ENCODE measurements around the gene CIAPIN1. TPM values are rescaled to one million over a fixed set of nuclear protein-coding genes. Genes with fewer than 3 reads are reported as not detected.
"Not testable (repeated sequence)": the region's sequence is repeated elsewhere in the genome, so short reads cannot be mapped to it uniquely, and the experiment has no call there.

The CIAPIN1 gene
- total RNA-seq, 1 donor from 2014 or later: 52.4 TPM

DNA sequence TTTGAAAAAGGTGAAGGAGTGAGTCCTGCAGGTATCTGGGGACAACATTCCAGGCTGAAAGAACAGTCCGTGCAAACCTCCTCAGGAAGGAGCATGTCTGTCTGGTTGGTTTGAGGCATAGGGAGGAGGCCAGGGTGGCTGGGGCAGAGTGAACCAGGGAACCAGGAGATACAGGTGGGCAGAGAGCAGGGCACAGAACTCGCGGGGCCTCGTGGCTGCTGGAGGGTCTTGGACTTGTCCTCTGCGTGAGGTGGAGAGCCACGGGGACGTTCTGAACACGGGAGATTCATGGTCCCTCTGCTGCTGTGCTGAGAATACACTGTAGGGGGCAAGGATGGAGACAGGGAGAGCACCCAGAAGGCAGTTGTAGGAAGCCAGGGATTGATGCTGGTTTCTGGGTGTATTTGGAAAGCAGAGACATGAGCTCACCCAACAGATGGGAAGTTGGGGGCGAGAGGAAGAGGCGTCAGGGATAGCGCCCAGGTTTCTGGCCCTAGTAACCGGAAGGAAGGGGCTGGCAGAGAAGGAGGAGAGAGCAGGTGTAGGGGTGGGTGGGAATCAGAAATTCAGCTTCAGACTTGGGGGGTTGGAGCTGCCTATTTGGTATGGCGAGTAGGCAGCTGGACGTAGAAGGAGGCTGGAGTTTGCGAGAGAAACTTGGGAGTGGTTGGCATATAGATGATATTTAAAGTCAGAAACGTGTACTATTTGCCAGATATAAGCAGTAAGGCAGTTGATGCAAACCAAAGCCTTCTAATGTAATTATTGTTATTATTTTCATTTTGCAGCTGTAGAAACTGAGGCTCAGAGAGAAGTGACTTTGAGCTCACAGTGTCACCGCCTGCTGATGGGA lies 43.0 kb downstream of the CIAPIN1 start, which contains the start of gene CCL17:
Gene CCL17 (plus strand): TSS at position 803 of the 853 bp plus-strand sequence. CDS start 9,166 bp downstream, outside the sequence.
- no peak for ATAC-seq

DNA sequence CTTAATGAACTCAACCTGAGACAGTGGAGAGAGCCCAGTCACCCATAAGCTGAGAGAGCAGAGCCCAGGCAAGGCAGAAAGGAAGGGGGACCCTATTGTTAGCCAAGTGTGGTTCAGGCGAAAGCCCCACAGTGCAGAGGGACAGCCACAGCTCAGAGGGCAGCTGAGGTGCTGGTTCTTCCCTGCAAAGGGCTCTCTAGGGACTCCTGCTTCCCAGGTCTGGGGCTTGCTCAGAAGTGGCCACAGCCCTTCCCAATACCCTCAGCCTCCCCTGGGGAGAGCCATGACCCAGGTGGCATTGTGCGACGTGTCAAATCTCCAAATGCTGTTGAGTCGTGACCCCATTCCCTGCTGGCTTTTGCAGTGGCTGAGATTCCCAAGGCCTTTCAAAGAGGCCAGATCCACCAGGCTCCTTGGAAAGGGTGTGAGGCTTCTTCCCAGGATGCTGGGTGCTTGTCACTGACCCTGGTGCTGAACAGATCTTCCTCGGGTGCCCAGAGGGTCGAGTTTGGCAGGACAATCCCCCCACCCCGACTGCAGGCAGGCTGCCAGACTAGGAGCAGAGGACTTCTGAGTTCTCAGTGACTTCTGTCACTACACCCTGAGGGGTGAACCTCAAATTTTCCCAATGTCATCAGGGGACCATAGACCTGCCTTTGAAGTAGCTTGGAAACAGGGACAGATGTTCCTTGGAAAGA lies 45.1 kb downstream of the CIAPIN1 start:
- ATAC-seq: peak; percentile 34

DNA sequence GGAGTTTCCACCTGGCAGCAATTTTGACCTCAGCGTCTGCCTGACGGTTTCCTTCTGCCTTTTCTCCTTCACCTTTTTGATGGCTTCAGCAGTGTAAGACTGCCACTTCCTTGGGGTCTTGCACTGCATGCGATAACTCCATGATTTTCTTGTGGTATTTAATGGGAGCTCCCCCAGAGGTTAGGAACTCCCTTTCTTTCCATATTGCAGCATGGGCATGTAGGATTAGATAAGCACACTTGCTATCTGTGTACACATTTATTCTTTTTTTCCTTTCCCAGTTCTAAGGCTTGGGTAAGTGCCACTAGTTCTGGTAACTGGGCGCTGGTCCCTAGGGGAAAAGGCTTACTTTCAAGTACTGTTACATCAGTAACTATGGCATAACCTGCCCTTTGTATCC lies 49.7 kb downstream of the CIAPIN1 start:
- not testable (repeated sequence) for ATAC-seq

- no peak for ATAC-seq
Observed at GRCh38 chr16:57396786-57397185, 50.4 kb downstream of the CIAPIN1 start.

GRCh38 chr16:57395026-57395425 lies 52.2 kb downstream of the CIAPIN1 start:
- no peak for ATAC-seq

- peak; percentile 84 for ATAC-seq
Observed at GRCh38 chr16:57394444-57394843, 52.7 kb downstream of the CIAPIN1 start.

DNA sequence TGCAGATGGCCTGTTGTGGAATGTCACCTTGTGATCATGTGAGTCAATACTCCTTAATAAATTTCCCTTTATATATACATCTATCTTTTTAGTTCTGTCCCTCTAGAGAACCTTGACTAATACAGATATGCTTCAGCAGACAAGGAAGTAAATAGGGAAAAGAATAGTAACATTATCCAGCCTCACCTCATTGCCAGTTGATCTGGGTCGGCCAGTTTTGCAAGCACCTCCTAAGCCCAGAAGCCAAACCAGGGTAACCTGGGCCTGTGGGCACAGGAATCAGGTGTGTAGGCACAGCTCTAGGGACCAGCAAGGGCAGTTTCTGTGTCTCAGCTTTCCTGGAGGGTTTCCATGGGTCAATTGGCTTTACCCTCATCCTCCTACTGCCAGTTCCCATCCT lies 54.5 kb downstream of the CIAPIN1 start:
- ATAC-seq: peak; percentile 94

GRCh38 chr16:57391708-57392107 lies 55.5 kb downstream of the CIAPIN1 start:
- ATAC-seq: no peak

DNA sequence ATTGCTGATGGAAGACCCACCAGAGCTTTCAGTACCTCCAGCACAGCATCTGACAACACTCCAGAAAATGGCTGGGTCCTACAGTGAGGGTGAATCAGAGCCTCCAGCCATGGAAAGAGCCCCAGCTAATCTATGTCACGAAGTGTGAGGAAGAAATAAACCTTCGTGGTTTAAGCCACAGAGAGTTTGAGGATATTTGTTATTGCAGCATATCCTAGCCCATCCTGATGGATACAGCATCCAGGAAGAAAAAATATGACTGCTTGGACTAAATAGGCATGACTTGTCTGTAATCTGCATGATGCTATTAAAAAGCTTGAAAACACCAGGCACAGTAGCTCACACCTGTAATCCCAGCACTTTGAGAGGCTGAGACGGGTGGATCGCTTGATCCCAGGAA lies 55.9 kb downstream of the CIAPIN1 start:
- ATAC-seq: no peak

DNA sequence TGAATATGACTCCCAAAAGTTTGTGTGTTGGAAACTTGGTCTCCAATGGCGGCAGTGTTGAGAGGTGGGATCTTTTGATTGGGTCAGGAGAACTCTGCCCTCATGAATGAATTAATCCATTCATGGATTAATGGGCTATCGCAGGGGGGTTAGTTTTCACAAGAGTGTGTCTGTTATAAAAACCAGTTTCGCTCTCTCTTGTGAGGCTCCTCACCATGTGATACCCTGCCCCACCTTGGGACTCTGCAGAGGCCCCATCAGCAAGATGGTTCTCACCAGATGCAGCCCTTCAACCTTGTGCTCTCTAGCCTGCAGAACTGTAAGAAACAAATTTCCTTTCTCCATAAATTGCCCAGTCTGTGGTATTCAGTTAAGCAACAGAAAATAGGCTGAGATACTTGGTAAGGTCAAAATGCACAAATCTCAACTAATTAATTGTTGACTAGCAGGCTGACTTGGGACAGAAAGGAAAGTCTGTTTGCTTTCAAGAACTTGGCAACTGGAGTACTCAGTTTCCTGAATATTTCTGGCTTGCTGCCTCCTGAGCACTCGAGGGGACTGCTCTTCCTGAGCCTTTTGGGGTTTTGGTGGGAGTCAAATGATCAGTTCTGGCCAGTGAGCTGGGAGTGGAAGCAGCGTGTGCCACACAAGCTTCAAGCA lies 56.4 kb downstream of the CIAPIN1 start:
- ATAC-seq: no peak

GRCh38 chr16:57389087-57389468 lies 58.1 kb downstream of the CIAPIN1 start:
- ATAC-seq: no peak

- peak; percentile 36 for ATAC-seq
Observed at GRCh38 chr16:57388359-57389086, 58.7 kb downstream of the CIAPIN1 start.

GRCh38 chr16:57387598-57388354 lies 59.4 kb downstream of the CIAPIN1 start:
- ATAC-seq: no peak

DNA sequence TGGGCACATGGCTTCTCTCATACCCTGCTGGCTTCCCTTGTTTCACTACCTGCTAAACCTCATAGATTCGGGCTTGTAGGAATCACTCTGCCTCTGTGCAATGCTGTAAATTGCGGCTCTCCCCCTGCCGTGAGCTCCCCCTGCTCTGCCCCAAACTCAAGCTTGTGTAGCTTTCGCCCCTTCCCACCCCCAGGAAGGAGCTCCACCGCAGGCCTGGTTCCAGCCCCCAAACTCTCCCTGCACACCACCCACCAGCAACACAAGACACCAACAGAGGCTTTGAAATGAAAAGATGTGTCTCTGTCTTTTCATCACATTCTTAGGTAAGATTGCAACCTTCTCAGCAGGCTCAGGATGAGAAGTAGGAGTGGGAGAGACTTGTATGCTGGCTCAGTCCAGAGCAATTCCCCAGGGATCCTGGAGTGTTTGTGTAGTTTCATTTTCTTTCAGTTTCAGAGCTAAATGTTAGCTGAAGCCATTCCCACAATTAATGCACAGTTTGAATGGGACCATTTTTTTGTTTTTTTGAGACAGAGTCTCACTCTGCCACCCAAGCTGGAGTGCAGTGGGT lies 60.7 kb downstream of the CIAPIN1 start:
- ATAC-seq: no peak

DNA sequence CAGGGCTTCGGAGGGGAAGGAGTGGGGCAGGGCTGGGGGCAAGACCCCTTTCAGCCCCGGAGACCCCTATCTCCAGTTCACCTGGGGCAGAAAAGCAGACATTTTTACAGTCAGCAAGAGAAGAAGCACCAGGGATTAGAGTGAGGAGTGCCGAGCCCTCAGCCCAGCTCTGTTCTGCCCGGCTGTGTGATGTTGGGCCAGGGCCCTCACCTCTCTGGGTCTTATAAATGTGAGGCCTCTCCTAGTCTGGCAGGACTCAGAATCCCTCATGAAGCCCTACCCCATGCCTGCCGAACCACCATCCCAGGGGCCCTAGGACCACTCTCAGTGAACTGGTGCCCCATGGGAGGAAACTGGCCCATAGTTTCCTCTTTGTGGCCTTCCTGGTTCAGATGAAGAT lies 62.1 kb downstream of the CIAPIN1 start:
- no peak for ATAC-seq

DNA sequence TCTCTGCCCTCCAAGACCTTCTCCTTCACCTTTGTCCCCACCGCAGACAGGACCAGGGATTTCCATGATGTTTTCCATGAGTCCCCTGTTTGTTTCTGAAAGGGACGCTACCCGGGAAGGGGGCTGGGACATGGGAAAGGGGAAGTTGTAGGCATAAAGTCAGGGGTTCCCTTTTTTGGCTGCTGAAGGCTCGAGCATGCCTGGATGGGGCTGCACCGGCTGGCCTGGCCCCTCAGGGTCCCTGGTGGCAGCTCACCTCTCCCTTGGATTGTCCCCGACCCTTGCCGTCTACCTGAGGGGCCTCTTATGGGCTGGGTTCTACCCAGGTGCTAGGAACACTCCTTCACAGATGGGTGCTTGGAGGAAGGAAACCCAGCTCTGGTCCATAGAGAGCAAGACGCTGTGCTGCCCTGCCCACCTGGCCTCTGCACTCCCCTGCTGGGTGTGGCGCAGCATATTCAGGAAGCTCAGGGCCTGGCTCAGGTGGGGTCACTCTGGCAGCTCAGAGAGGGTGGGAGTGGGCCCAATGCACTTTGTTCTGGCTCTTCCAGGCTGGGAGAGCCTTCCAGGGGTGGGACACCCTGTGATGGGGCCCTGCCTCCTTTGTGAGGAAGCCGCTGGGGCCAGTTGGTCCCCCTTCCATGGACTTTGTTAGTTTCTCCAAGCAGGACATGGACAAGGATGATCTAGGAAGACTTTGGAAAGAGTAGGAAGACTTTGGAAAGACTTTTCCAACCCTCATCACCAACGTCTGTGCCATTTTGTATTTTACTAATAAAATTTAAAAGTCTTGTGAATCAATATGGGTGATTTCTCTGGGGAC lies 62.7 kb downstream of the CIAPIN1 start:
- peak; percentile 17 for ATAC-seq

DNA sequence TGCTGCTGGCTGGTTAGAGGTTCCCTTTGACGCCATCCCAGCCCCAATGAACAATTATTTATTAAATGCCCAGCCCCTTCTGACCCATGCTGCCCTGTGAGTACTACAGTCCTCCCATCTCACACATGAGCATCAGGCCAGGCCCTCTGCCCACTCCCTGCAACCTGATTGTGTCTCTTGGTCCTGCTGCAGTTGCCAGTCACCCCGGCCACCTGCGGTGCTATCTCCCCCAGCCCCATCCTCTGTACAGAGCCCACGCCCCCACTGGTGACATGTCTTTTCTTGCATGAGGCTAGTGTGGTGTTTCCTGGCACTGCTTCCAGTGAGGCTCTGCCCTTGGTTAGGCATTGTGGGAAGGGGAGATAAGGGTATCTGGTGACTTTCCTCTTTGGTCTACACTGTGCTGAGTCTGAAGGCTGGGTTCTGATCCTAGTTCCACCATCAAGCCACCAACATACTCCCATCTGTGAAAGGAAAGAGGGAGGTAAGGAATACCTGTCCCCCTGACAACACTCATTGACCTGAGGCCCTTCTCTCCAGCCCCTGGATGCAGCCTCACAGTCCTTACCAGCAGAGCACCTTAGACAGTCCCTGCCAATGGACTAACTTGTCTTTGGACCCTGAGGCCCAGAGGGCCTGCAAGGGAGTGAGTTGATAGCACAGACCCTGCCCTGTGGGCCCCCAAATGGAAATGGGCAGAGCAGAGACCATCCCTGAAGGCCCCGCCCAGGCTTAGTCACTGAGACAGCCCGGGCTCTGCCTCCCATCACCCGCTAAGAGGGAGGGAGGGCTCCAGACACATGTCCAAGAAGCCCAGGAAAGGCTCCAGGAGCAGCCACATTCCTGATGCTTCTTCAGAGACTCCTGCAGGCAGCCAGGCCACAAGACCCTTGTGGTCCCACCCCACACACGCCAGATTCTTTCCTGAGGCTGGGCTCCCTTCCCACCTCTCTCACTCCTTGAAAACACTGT lies 63.6 kb downstream of the CIAPIN1 start:
- no peak for ATAC-seq

DNA sequence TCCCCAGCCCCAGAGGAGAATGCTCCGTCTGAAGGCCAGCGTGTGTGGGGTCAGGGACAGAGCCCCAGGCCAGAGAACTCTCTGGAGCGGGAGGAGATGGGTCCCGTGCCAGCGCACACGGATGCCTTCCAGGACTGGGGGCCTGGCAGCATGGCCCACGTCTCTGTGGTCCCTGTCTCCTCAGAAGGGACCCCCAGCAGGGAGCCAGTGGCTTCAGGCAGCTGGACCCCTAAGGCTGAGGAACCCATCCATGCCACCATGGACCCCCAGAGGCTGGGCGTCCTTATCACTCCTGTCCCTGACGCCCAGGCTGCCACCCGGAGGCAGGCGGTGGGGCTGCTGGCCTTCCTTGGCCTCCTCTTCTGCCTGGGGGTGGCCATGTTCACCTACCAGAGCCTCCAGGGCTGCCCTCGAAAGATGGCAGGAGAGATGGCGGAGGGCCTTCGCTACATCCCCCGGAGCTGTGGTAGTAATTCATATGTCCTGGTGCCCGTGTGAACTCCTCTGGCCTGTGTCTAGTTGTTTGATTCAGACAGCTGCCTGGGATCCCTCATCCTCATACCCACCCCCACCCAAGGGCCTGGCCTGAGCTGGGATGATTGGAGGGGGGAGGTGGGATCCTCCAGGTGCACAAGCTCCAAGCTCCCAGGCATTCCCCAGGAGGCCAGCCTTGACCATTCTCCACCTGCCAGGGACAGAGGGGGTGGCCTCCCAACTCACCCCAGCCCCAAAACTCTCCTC lies 64.5 kb downstream of the CIAPIN1 start:
- no peak for ATAC-seq
